SU-DHL-6 (cell line): Measurements from ENCODE around the gene TCF12.

ENCODE experiments used
- EZH2phosphoT487 ChIP-seq: fragments of 200-600 bp; sonication (generic), shearing (Covaris generic); conservative IDR thresholded peaks from 2 replicates; pipeline ENCODE4 v1.6.1; 2018; ENCODE audit warnings: mild to moderate bottlenecking, antibody characterized with exemption, low read length, moderate library complexity, mixed read lengths
- TF ChIP-seq, protein P1 (sequence below): fragments of 200-600 bp; sonication (generic); IDR thresholded peaks from one replicate; pipeline ENCODE4 v1.5.1; 2017; ENCODE audit warnings: antibody characterized with exemption, mild to moderate bottlenecking, low read length, moderate library complexity; ENCODE audit not compliant: insufficient read depth, poor library complexity, severe bottlenecking

DNA sequence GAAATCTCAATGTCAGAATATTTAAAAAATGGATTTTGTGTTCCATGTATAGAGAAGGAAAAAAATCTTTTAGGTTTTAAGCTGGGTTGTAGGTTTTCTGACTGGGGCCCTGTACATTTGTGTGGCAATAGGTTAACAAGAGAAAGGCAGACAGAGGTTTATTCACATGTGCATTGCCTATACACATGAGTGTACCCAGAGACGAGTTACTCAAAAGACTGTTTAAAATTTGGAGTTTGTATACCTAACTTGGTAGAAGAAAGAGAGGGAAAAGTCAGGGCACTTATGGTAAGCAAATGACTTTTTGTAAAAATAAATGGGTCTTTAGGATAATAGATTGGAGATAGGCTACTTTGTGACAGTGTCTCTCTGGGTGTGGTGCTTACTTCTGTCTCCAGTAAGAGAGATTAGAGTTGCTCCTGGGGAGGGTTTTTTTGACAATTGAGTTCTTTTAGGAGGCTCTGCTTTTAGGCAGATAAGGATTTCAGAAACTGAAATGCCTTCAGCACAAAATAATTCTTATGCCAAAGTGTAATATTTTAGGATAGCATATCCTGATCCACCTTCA, 225.2 kb downstream of the TCF12 start:
- TF ChIP-seq, protein P1, sequence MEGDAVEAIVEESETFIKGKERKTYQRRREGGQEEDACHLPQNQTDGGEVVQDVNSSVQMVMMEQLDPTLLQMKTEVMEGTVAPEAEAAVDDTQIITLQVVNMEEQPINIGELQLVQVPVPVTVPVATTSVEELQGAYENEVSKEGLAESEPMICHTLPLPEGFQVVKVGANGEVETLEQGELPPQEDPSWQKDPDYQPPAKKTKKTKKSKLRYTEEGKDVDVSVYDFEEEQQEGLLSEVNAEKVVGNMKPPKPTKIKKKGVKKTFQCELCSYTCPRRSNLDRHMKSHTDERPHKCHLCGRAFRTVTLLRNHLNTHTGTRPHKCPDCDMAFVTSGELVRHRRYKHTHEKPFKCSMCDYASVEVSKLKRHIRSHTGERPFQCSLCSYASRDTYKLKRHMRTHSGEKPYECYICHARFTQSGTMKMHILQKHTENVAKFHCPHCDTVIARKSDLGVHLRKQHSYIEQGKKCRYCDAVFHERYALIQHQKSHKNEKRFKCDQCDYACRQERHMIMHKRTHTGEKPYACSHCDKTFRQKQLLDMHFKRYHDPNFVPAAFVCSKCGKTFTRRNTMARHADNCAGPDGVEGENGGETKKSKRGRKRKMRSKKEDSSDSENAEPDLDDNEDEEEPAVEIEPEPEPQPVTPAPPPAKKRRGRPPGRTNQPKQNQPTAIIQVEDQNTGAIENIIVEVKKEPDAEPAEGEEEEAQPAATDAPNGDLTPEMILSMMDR = no peak
- no peak for TF ChIP-seq EZH2phosphoT487
